SK-N-SH (cell line): ENCODE data around the gene GRIP2. TPM values are rescaled to one million over a fixed set of nuclear protein-coding genes. Genes with fewer than 3 reads are reported as not detected.

Experiments used
- CTCF ChIA-PET: fragments of 300-600, 350-600 bp; formaldehyde crosslinking; extraction: SDS; loops from one replicate; lab custom pipeline; 2021; lab: Yijun Ruan, JAX
- POLR2A ChIA-PET: fragments of 350-600 bp; sonication (Branson Sonifier 250); formaldehyde crosslinking; extraction: SDS; loops from one replicate; lab custom pipeline; 2020; ENCODE audit warnings: antibody characterized with exemption, inconsistent platforms; lab: Yijun Ruan, JAX
- DNase-seq: peaks from one replicate; pipeline ENCODE4 v3.0.0; 2012
- H2AFZ ChIP-seq: fragments of 200-600 bp; sonication (generic); 2 replicates; pipeline ENCODE4 v1.8.1; 2016; ENCODE audit warnings: antibody characterized with exemption, mild to moderate bottlenecking, low read depth
- H3F3A ChIP-seq: fragments of 200-600 bp; sonication (generic); replicated peaks from 2 replicates; pipeline ENCODE3; 2016; ENCODE audit warnings: antibody characterized with exemption, mild to moderate bottlenecking; ENCODE audit not compliant: insufficient read depth
- H3K27ac ChIP-seq, 2 experiments: fragments of 200-500 bp in 1 of 2; fragments of 200-600 bp in 1 of 2; sonication (Bioruptor generic) in 1 of 2; sonication (generic), shearing (Covaris generic) in 1 of 2; 2 replicates each; pipeline versions ENCODE4 v1.5.1 to v1.6.1; 2014 to 2016; ENCODE audit warnings: low read depth in 2 of 2, inconsistent platforms in 1 of 2, low read length in 1 of 2, mild to moderate bottlenecking in 1 of 2, mixed read lengths in 1 of 2
- H3K27me3 ChIP-seq: fragments of 200-600 bp; sonication (generic), shearing (Covaris generic); 2 replicates; pipeline ENCODE4 v1.6.1; 2016; ENCODE audit warnings: mixed run types; ENCODE audit not compliant: insufficient read depth
- H3K36me3 ChIP-seq, 2 experiments: fragments of 200-500 bp in 1 of 2; fragments of 200-600 bp in 1 of 2; sonication (Bioruptor generic) in 1 of 2; sonication (generic) in 1 of 2; replicated peaks in 1 of 2; 2 replicates each; pipeline versions ENCODE3 to v1.5.1; 2014 to 2016; ENCODE audit warnings: low read length in 1 of 2, mild to moderate bottlenecking in 1 of 2; ENCODE audit not compliant: insufficient read depth in 2 of 2, control insufficient read depth in 1 of 2
- H3K4me1 ChIP-seq, 2 experiments: fragments of 200-500 bp in 1 of 2; fragments of 200-600 bp in 1 of 2; sonication (Bioruptor generic) in 1 of 2; sonication (generic), shearing (Covaris generic) in 1 of 2; 2 replicates each; pipeline versions ENCODE4 v1.5.1 to v1.6.1; 2014 to 2016; ENCODE audit warnings: low read depth in 1 of 2, low read length in 1 of 2, mixed run types in 1 of 2; ENCODE audit not compliant: insufficient read depth in 2 of 2, control insufficient read depth in 1 of 2
- H3K4me2 ChIP-seq: fragments of 200-600 bp; sonication (generic), shearing (Covaris generic); 2 replicates; pipeline ENCODE4 v1.6.1; 2017; ENCODE audit warnings: mixed run types
- H3K4me3 ChIP-seq, 2 experiments: fragments of 200-500 bp in 1 of 2; fragments of 200-600 bp in 1 of 2; sonication (Bioruptor generic) in 1 of 2; sonication (generic), shearing (Covaris generic) in 1 of 2; 2 replicates each; pipeline versions ENCODE4 v1.5.1 to v1.8.1; 2014 to 2016; ENCODE audit warnings: low read depth in 2 of 2, inconsistent platforms in 1 of 2, low read length in 1 of 2, mild to moderate bottlenecking in 1 of 2, mixed read lengths in 1 of 2, moderate library complexity in 1 of 2
- H3K79me2 ChIP-seq: fragments of 200-600 bp; sonication (generic); 2 replicates; pipeline ENCODE4 v1.8.1; 2017; ENCODE audit warnings: mild to moderate bottlenecking; ENCODE audit not compliant: insufficient read depth
- H3K9ac ChIP-seq: fragments of 200-600 bp; sonication (generic); 2 replicates; pipeline ENCODE4 v1.6.1; 2017; ENCODE audit warnings: mixed run types
- H3K9me2 ChIP-seq: fragments of 200-600 bp; sonication (generic); 2 replicates; pipeline ENCODE4 v1.6.1; 2017; ENCODE audit warnings: mixed run types
- H3K9me3 ChIP-seq: fragments of 200-600 bp; sonication (generic); 2 replicates; pipeline ENCODE4 v1.6.1; 2017; ENCODE audit warnings: mixed run types, mild to moderate bottlenecking, moderate library complexity
- H4K20me1 ChIP-seq: fragments of 200-600 bp; sonication (generic); 2 replicates; pipeline ENCODE4 v1.6.1; 2017; ENCODE audit warnings: mild to moderate bottlenecking, mixed run types; ENCODE audit not compliant: insufficient read depth
- CHD2 ChIP-seq: fragments of 150-350 bp; IDR thresholded peaks from 2 replicates; pipeline ENCODE4 v1.6.1; 2018; ENCODE audit warnings: low read length; ENCODE audit not compliant: partially characterized antibody
- ELF1 ChIP-seq: IDR thresholded peaks from 2 replicates; pipeline ENCODE4 v1.4.0; 2012
- EZH2phosphoT487 ChIP-seq: fragments of 200-600 bp; sonication (generic); IDR thresholded peaks from 2 replicates; pipeline ENCODE4 v1.6.1; 2017; ENCODE audit warnings: low read depth, mixed run types, mild to moderate bottlenecking, antibody characterized with exemption, moderate library complexity, borderline replicate concordance
- FOSL2 ChIP-seq: IDR thresholded peaks from 2 replicates; pipeline ENCODE4 v1.4.0; 2012; ENCODE audit warnings: low read depth, mild to moderate bottlenecking, moderate library complexity, borderline replicate concordance
- FOXM1 ChIP-seq: IDR thresholded peaks from 2 replicates; pipeline ENCODE4 v1.4.0; 2012; ENCODE audit warnings: low read depth, mild to moderate bottlenecking
- GABPA ChIP-seq: IDR thresholded peaks from 2 replicates; pipeline ENCODE4 v1.4.0; 2012; ENCODE audit warnings: low read depth, mild to moderate bottlenecking
- MAX ChIP-seq: IDR thresholded peaks from 2 replicates; pipeline ENCODE4 v1.4.0; 2012; ENCODE audit warnings: low read depth
- MEF2A ChIP-seq: IDR thresholded peaks from 2 replicates; pipeline ENCODE4 v1.4.0; 2012; ENCODE audit warnings: low read depth, borderline replicate concordance
- MXI1 ChIP-seq: IDR thresholded peaks from 2 replicates; pipeline ENCODE4 v1.6.1; 2012; ENCODE audit warnings: mild to moderate bottlenecking, low read depth, low read length, improper control_type of control experiment
- NRF1 ChIP-seq: IDR thresholded peaks from 2 replicates; pipeline ENCODE4 v1.6.1; 2012; ENCODE audit warnings: low read depth, mild to moderate bottlenecking, low read length
- PBX3 ChIP-seq: IDR thresholded peaks from 2 replicates; pipeline ENCODE4; 2012
- REST ChIP-seq: IDR thresholded peaks from 2 replicates; pipeline ENCODE4 v1.6.1; 2012; ENCODE audit warnings: mild to moderate bottlenecking, low read depth, low read length, moderate library complexity
- RFX5 ChIP-seq: IDR thresholded peaks from 2 replicates; pipeline ENCODE4 v1.6.1; 2012; ENCODE audit warnings: mild to moderate bottlenecking, improper control_type of control experiment, low read length
- SIN3A ChIP-seq: IDR thresholded peaks from 2 replicates; pipeline ENCODE4 v1.6.1; 2012; ENCODE audit warnings: low read depth, mild to moderate bottlenecking, low read length, moderate library complexity, borderline replicate concordance
- TAF1 ChIP-seq: IDR thresholded peaks from 2 replicates; pipeline ENCODE4 v1.6.1; 2012; ENCODE audit warnings: low read depth, mild to moderate bottlenecking, low read length, moderate library complexity, borderline replicate concordance
- TEAD4 ChIP-seq: IDR thresholded peaks from 2 replicates; pipeline ENCODE4 v1.4.0; 2012; ENCODE audit warnings: mild to moderate bottlenecking, borderline replicate concordance; ENCODE audit not compliant: insufficient read depth
- USF2 ChIP-seq: fragments of 150-350 bp; IDR thresholded peaks from 2 replicates; pipeline ENCODE4 v1.6.1; 2017; ENCODE audit warnings: antibody characterized with exemption, low read length, low read depth, borderline replicate concordance
- YY1 ChIP-seq: IDR thresholded peaks from 2 replicates; pipeline ENCODE4 v1.4.0; 2012; ENCODE audit warnings: low read depth, mild to moderate bottlenecking
- WGBS: methylation state at CpG from one replicate; pipeline ENCODE4 v1.1.6; 2017; ENCODE audit warnings: low lambda C conversion rate; 5-methylcytosine and 5-hydroxymethylcytosine counted together
- polyA plus RNA-seq, 3 experiments: library from polyadenylated mRNA; depleted of rRNA; stranded (reverse); fragments of >200 nt; gene quantifications; 2 replicates each; pipeline ENCODE4 v1.2.3, GENCODE V29; 2012
- TF ChIP-seq, protein P1 (sequence below): IDR thresholded peaks from 2 replicates; pipeline ENCODE4 v1.4.0; 2012; ENCODE audit warnings: low read depth, borderline replicate concordance

GRIP2 gene
- polyA plus RNA-seq, 1 of the 3 experiments (the other 2 are of a cell fraction): 0.15 TPM

- no peaks in the 10 kb centered on the region for H3K9me2 ChIP-seq
- CTCF ChIA-PET: interaction anchor here (1.2 to 11.4 kb wide), 3 partner anchors 33 to 99 kb away, joined by 3 to 183 read pairs (median 3); no protein-coding TSS in a partner anchor
- H3K4me1 ChIP-seq: peaks cover 0 to 14% of the 10 kb centered on the region in 2 experiments; a peak in 1 of 4 replicates
- H3K4me2 ChIP-seq: no peak overlapping the region
- WGBS: 68% methylated on average over 6 of the region's 9 CpGs
- no peak overlapping the region for H3K27ac ChIP-seq
- TF ChIP-seq, protein P1, sequence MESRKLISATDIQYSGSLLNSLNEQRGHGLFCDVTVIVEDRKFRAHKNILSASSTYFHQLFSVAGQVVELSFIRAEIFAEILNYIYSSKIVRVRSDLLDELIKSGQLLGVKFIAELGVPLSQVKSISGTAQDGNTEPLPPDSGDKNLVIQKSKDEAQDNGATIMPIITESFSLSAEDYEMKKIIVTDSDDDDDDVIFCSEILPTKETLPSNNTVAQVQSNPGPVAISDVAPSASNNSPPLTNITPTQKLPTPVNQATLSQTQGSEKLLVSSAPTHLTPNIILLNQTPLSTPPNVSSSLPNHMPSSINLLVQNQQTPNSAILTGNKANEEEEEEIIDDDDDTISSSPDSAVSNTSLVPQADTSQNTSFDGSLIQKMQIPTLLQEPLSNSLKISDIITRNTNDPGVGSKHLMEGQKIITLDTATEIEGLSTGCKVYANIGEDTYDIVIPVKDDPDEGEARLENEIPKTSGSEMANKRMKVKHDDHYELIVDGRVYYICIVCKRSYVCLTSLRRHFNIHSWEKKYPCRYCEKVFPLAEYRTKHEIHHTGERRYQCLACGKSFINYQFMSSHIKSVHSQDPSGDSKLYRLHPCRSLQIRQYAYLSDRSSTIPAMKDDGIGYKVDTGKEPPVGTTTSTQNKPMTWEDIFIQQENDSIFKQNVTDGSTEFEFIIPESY: no peak
- TF ChIP-seq ELF1 (no peak), MEF2A (no peak), MXI1 (no peak), FOSL2 (no peak), SIN3A (no peak), NRF1 (no peak), CHD2 (no peak), PBX3 (no peak)
- no peaks in the 10 kb centered on the region for H3F3A ChIP-seq
- DNase-seq: no peak
- H3K9ac ChIP-seq: no peak overlapping the region
- no peak overlapping the region for H3K4me3 ChIP-seq
- no peak overlapping the region for H2AFZ ChIP-seq
- H3K27me3 ChIP-seq: no peaks in the 10 kb centered on the region
- H3K9me3 ChIP-seq: no peaks in the 10 kb centered on the region
- no peaks in the 10 kb centered on the region for H3K36me3 ChIP-seq
- no peaks in the 10 kb centered on the region for H4K20me1 ChIP-seq
- POLR2A ChIA-PET: no interaction called here
- H3K79me2 ChIP-seq: no peaks in the 10 kb centered on the region
Observed at GRCh38 chr3:14512942-14513327, 27.2 kb downstream of the GRIP2 start.

- 72% methylated on average over 14 of the region's 19 CpGs for WGBS
- POLR2A ChIA-PET: interaction anchor here (1.1 kb wide), 1 partner anchor 36 kb away, joined by 3 read pairs; no protein-coding TSS in a partner anchor
- DNase-seq: no peak
- TF ChIP-seq EZH2phosphoT487 (no peak), TAF1 (no peak), TEAD4 (no peak), ELF1 (no peak), FOXM1 (no peak), FOSL2 (no peak), MAX (no peak), YY1 (no peak), SIN3A (no peak), GABPA (no peak), RFX5 (no peak), USF2 (no peak), REST (no peak)
Observed at GRCh38 chr3:14512281-14512941, 27.7 kb downstream of the GRIP2 start.

More at GRCh38 chr3:14512281-14512941, 27.7 kb downstream of the GRIP2 start:
- Histone ChIP-seq H3K27ac (no peak overlapping the region), H2AFZ (no peak overlapping the region), H3F3A (no peaks in the 10 kb centered on the region), H4K20me1 (no peaks in the 10 kb centered on the region), H3K4me2 (no peak overlapping the region), H3K36me3 (no peaks in the 10 kb centered on the region), H3K9me3 (no peaks in the 10 kb centered on the region), H3K79me2 (no peaks in the 10 kb centered on the region), H3K27me3 (no peaks in the 10 kb centered on the region), H3K4me3 (no peak overlapping the region), H3K9ac (no peak overlapping the region), H3K4me1 (peaks cover 0 to 14% of the 10 kb centered on the region in 2 experiments; a peak in 1 of 4 replicates), H3K9me2 (no peaks in the 10 kb centered on the region)
- CTCF ChIA-PET: interaction anchor here (1.1 to 11.4 kb wide), 4 partner anchors 11 to 99 kb away, joined by 3 to 183 read pairs (median 4); no protein-coding TSS in a partner anchor
